Neural cell (in vitro differentiated cells): Measurements from ENCODE around the gene ABCA2.

Source experiments
- EZH2 ChIP-seq: fragments of 200-600, 300-800 bp; shearing (Covaris generic), sonication (generic); IDR thresholded peaks from 2 replicates; pipeline ENCODE4 v1.6.1; 2014; ENCODE audit warnings: antibody characterized with exemption, low read length, borderline replicate concordance, mild to moderate bottlenecking; ENCODE audit not compliant: insufficient read depth, poor library complexity, severe bottlenecking
- MXI1 ChIP-seq: fragments of 450-650 bp; conservative IDR thresholded peaks from 2 replicates; pipeline ENCODE4 v1.6.1; 2014; ENCODE audit warnings: antibody characterized with exemption, mild to moderate bottlenecking; ENCODE audit not compliant: poor library complexity, severe bottlenecking
- SMC3 ChIP-seq: fragments of 450-650 bp; conservative IDR thresholded peaks from 2 replicates; pipeline ENCODE4 v1.6.1; 2014; ENCODE audit warnings: antibody characterized with exemption, mild to moderate bottlenecking, moderate library complexity; ENCODE audit not compliant: poor library complexity
- TF ChIP-seq, protein P1 (sequence below): fragments of 450-650 bp; IDR thresholded peaks from 2 replicates; pipeline ENCODE4 v1.5.1; 2014; ENCODE audit warnings: antibody characterized with exemption, mild to moderate bottlenecking, moderate library complexity; ENCODE audit not compliant: poor library complexity, severe bottlenecking

- TF ChIP-seq SMC3 (no peak), MXI1 (no peak), EZH2 (no peak)
- TF ChIP-seq, protein P1, sequence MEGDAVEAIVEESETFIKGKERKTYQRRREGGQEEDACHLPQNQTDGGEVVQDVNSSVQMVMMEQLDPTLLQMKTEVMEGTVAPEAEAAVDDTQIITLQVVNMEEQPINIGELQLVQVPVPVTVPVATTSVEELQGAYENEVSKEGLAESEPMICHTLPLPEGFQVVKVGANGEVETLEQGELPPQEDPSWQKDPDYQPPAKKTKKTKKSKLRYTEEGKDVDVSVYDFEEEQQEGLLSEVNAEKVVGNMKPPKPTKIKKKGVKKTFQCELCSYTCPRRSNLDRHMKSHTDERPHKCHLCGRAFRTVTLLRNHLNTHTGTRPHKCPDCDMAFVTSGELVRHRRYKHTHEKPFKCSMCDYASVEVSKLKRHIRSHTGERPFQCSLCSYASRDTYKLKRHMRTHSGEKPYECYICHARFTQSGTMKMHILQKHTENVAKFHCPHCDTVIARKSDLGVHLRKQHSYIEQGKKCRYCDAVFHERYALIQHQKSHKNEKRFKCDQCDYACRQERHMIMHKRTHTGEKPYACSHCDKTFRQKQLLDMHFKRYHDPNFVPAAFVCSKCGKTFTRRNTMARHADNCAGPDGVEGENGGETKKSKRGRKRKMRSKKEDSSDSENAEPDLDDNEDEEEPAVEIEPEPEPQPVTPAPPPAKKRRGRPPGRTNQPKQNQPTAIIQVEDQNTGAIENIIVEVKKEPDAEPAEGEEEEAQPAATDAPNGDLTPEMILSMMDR: no peak
These were observed 67.7 kb downstream of the ABCA2 start for GRCh38 chr9:136960212-136960937.
